ENCODE measurements around the gene DNAJC1.
"Not testable (repeated sequence)": the region's sequence is repeated elsewhere in the genome, so short reads cannot be mapped to it uniquely, and the experiment has no call there.

Gene DNAJC1

GRCh38 chr10:22003177-22003963 lies at the start of gene DNAJC1:
DNAJC1 (minus strand) TSS chr10:22003730; CDS start chr10:22003434, 296 bp downstream.
- peak; percentile 99 for DNase-seq (ENCODE audit: low spot score)

GRCh38 chr10:22053048-22053447 lies 49.5 kb upstream of the DNAJC1 start:
- no peak for DNase-seq (ENCODE audit: low spot score)

GRCh38 chr10:22049635-22050034 lies 46.1 kb upstream of the DNAJC1 start:
- DNase-seq (ENCODE audit: low spot score) = no peak

- DNase-seq (ENCODE audit: low spot score) = no peak
Measured at GRCh38 chr10:22047812-22048211, 44.3 kb upstream of the DNAJC1 start.

GRCh38 chr10:22043327-22043633 lies 39.8 kb upstream of the DNAJC1 start:
- no peak for DNase-seq (ENCODE audit: low spot score)

GRCh38 chr10:22042557-22043326 lies 39.2 kb upstream of the DNAJC1 start:
- DNase-seq (ENCODE audit: low spot score) = no peak

- DNase-seq (ENCODE audit: low spot score) = no peak
Measured at GRCh38 chr10:22034333-22034732, 30.8 kb upstream of the DNAJC1 start.

- DNase-seq (ENCODE audit: low spot score) = not testable (repeated sequence)
Measured at GRCh38 chr10:22032268-22032667, 28.7 kb upstream of the DNAJC1 start.

GRCh38 chr10:22030421-22030820 lies 26.9 kb upstream of the DNAJC1 start:
- DNase-seq (ENCODE audit: low spot score) = no peak

- DNase-seq (ENCODE audit: low spot score) = no peak
Measured at GRCh38 chr10:22029445-22030236, 26.1 kb upstream of the DNAJC1 start.

- DNase-seq (ENCODE audit: low spot score) = no peak
Measured at GRCh38 chr10:22027364-22028238, 24.1 kb upstream of the DNAJC1 start.

GRCh38 chr10:22026287-22026686 lies 22.8 kb upstream of the DNAJC1 start:
- DNase-seq (ENCODE audit: low spot score) = no peak

GRCh38 chr10:22023508-22023907 lies 20.0 kb upstream of the DNAJC1 start:
- DNase-seq (ENCODE audit: low spot score) = no peak

GRCh38 chr10:22022257-22023032 lies 18.9 kb upstream of the DNAJC1 start:
- no peak for DNase-seq (ENCODE audit: low spot score)

- DNase-seq (ENCODE audit: low spot score) = not testable (repeated sequence)
Measured at GRCh38 chr10:22021144-22021543, 17.6 kb upstream of the DNAJC1 start.

- no peak for DNase-seq (ENCODE audit: low spot score)
Measured at GRCh38 chr10:22017283-22018020, 13.9 kb upstream of the DNAJC1 start.

GRCh38 chr10:22016046-22016705 lies 12.6 kb upstream of the DNAJC1 start:
- DNase-seq (ENCODE audit: low spot score) = no peak

GRCh38 chr10:22010973-22011408 lies 7.5 kb upstream of the DNAJC1 start:
- no peak for DNase-seq (ENCODE audit: low spot score)

- DNase-seq (ENCODE audit: low spot score) = no peak
Measured at GRCh38 chr10:22010539-22010938, 7.0 kb upstream of the DNAJC1 start.
